KBM-7 (cell line): ENCODE measurements around the gene FAM131C.
"Not testable (repeated sequence)": the region's sequence is repeated elsewhere in the genome, so short reads cannot be mapped to it uniquely, and the experiment has no call there.

Source experiments
- DNase-seq: peaks from one replicate; pipeline ENCODE4 v3.0.0-alpha.2; 2015
- in situ Hi-C: fragments of 300-500 bp; cut with MboI; formaldehyde crosslinking; loops from 2 replicates; pipeline ENCODE4 v1.14.3; 2020; ENCODE audit warnings: low sequenced_read_pairs, low pct_unique_long_range_greater_than_20kb, mixed read lengths

FAM131C gene

DNA sequence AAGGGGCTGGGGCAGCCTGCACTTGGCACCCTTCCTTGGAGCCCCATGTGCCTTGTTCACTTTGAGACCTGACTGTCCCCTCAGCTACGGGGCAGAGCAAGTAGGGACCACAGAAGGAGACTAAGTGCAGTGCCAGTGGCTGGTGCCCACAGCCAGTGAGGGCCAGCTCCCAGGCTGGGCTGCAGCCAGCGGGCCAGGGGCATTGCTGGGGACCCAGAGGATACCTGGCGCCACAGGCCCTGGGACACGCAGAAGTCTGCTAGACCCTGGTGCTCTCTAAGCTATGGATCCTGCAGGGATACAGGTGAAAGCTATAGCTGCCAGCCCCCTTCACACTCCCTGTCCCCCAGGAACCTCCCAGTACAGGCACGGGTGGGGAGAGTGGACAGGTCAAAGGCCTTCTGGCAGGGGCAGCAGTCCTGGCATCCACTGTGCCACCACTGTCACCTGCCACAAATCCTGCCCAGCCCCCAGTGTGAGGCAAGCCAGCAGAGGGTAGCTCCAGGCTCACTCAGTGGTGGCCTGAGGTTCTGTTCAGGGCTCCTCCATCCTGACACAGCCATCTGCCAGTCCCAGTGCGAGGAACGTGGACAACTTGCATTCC lies 50.3 kb downstream of the FAM131C start:
- DNase-seq = no peak
- in situ Hi-C loops = no loop called here

GRCh38 chr1:16022393-16022792 lies 51.1 kb downstream of the FAM131C start:
- in situ Hi-C loops = no loop called here
- DNase-seq = no peak

- no peak for DNase-seq
- in situ Hi-C loops = no loop called here
These were observed 51.8 kb downstream of the FAM131C start, which contains the start of gene CLCNKA for GRCh38 chr1:16021681-16022080. TSS of gene CLCNKA (plus strand) at chr1:16022036. CDS start at chr1:16022620, 584 bp downstream.

DNA sequence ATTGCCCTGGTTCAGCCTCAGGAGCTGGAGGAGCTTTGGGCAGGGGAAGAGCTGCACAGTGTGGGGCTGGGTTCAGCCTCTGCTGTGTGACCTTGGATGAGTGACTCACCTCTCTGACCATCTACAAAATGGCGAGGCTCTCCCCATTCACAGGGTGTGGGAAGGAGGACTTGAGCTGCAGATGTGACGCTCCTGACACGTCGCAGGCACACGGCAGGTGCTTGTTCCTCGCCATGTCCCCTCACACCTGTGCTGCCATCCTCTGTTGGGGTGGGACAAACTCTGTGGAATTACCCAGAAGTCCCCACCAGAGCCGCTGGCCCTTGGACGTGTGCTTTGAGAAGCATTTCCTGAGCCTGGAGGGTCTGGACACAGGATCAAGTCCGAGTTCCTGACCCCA lies 52.6 kb downstream of the FAM131C start:
- in situ Hi-C loops, DNase-seq: not testable (repeated sequence)

DNA sequence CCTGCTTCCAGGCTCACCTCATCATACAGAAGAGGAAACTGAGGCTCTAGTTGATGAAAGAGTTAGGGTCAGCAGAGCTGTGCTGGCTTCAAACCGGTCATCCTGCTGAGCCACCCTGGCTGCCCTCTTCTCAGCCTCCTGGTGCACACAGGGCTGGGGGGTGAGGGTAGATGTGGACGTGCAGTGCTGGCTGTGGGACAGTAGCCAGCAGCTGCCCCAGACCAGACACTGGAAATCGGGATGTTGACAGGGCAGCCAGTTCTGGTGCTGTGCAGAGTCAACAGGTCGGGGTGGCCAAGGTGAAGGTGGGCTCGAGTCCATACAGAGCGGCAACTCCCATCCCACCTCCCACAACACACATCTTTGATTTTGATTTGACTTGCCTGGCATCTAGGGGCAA lies 53.1 kb downstream of the FAM131C start:
- in situ Hi-C loops = no loop called here
- DNase-seq = no peak

GRCh38 chr1:16019644-16020277 lies 53.7 kb downstream of the FAM131C start:
- DNase-seq = no peak
- in situ Hi-C loops = no loop called here

DNA sequence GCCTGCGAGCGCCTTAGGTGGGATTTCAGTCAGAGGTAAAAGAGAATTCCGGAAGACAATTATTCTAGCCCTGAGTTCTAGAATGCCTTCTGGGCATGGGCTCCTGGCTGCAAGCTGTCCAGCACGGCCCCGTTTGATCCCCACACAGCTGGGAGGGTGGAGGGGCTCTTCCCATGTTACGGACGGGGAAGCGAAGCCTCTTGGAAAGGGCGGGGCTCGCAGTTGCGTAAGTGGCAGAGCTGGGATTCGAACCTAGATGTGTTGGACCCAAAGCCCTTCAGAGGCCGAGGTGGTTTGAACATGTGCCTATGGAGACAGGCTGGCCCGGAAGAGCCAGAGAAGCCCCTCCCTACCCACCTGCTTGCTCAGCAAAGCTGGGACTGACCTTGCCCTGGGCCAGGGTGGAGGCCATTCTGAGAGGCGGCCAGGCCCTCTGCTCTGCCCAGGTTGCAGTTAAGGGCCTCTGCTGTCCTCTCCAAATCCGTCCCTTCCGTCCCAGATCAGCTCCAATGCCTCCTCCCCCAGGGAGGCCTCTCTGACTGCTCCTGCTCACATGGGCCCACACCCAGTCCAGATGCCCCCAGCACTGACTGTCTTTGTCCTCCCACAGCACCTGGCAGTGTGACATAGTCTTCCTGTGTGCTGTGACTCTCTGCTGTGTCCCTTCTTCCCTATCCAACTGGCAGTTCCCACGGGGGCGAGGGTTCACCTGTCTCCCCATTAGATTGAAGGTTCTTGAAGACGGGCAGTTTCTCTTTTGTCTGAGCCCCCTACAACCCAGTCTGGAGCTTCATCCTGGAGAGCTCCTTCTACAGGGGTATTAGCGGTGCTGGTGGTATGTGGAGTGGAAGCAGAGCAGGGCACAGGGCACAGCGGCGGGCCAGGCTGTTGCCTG lies 54.5 kb downstream of the FAM131C start:
- DNase-seq = no peak
- in situ Hi-C loops = no loop called here

DNA sequence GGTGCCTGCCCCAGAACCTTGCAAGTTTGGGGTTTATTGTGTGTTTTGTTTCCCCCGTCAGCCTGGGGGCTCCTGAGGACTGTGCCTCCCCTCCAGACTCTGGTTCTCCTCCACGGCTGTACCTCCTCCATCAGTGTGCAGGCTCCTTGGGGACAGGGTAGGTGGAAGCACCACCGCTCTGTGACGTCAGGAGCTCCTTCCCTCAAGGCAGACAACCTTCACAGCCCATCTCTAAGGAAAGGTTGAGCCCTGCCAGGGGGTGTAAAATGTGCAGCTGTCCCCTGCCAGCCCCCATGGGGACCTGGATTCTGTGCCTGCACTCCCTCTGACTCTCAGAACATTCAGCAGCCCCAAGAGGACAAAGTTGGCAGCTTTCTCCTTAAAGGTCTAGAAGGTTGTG lies 55.1 kb downstream of the FAM131C start:
- DNase-seq = no peak
- in situ Hi-C loops = no loop called here

DNA sequence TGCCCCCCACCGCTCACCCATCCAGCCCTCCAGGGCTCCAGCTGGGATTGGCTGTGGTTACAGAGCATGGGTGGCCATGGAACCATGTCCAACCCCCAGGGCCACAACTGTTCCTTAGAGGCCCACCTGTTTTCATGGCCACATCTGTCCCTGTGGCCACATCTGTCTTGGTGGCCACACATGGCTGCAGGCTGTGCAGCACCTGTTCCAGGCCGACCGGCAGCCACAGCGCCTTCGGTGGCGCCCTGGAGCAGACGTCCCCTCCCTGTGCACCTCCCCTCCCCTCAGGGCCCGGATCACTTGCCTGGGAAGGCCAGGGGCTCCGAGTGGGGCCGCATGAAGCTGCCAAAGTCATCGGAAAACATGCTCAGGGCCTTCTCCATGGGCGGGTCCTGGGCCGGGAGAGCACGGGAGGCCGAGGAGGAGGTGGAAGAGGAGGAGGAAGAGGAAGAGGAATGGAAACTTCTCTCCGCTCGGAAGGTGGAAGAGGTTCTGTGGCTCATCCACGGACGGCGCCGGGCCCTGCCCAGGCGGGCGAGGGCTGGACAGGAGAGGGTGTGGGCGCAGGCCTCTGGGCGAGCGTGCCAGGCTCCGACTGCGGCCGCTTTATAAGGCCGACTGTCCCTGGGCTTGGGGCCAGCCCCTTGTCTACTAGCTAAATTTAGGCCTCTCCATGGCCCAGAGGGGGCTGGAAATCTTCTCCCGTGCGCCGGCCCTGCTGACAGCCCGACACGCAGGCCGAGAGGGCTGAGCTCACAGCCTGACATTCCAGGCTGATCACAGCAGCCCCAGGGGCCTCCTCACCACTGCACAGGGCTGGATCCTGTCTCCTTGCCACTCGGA lies 55.8 kb downstream of the FAM131C start, which contains the start of gene HSPB7:
HSPB7 (minus strand) TSS at position 583 of the 843 bp plus-strand sequence; CDS start at position 503, 80 bp downstream.
- no peak for DNase-seq
- in situ Hi-C loops = no loop called here

- in situ Hi-C loops = no loop called here
- no peak for DNase-seq
These were observed 56.4 kb downstream of the FAM131C start for GRCh38 chr1:16017076-16017460.

- in situ Hi-C loops = no loop called here
- DNase-seq = no peak
These were observed 57.2 kb downstream of the FAM131C start for GRCh38 chr1:16015960-16016901.

DNA sequence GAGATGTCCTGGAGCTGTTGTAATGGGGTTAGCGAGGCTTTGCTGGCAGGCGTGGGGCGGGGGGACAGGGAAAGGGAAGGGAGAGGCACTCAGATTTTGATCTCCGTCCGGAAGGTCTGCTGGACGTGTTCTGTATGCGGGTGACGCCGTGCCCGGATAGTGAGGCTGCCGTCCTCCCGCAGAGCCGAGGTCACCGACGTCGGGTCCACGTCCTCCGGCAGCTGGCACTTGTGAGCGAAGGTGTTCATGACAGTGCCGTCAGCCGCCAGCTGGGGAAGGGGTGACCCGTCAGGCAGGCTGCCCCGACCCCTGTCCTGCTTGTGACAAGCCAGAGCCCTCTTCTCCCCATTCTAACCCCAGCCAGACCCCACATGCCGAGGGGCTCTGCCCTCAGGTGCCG lies 58.0 kb downstream of the FAM131C start:
- in situ Hi-C loops = no loop called here
- no peak for DNase-seq

DNA sequence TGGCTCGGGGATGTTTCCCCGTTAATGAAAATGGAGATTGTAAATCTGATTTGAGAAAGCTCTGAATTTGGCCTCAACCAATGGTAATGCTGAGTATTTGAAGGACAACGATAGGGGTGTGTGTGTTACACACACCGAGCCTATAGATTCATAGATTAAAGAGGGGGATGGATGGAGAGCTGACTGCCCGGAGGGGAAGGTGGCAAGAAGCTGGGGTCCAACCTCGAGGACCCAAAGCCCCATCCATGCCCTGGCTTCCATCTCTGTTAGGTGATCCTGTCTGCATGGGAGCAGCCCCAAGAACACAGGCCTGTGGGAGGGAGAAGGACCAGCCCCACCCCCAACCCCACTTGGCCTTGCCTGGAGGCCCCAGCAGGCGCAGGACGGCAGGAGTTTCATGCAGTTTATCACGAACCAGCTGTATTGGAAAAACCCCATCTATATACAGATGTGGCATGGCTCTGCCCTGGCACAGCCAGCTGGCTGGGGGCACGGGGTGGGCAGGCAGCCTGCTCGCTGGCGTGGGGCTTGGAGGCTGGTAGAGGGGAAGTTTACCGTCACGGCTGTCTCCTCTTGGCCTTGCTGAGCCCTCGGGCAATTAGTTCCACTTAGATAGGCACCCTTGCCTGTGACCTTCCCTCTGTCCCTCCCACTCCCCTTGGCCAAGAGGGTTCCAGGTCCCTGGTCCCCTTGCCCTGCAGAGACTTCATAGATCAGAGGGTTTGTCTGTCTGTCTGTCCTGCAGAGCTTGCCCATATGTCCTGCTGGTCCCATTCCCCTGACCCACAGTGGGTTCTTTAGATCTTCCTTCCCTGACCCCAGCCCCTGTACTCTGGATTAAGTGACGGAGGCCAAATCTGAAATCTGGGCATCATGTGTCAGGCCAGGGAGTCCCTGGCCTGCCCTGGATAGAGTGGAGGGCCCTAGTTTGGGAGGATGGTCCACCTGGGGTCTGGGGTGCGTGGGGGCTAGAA lies 58.7 kb downstream of the FAM131C start:
- in situ Hi-C loops = no loop called here
- DNase-seq = peak; percentile 30

DNA sequence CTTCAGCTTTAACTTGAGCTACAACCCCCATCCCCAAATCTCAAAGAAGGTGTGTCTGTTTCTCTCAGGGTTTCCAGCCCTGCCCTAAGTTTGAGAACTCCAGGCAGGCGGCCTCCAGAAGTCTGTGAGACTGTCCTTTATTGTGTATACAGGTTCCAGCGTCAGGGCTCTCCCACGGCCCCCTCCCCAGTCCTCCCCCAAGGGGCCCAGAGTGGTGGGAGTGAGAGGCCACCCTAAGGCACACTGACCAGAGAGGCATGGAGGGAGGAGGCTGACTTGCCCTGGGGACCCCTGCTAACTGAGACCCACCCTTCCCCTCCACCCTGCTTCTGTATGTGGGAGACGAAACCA lies 59.6 kb downstream of the FAM131C start:
- in situ Hi-C loops = no loop called here
- no peak for DNase-seq

DNA sequence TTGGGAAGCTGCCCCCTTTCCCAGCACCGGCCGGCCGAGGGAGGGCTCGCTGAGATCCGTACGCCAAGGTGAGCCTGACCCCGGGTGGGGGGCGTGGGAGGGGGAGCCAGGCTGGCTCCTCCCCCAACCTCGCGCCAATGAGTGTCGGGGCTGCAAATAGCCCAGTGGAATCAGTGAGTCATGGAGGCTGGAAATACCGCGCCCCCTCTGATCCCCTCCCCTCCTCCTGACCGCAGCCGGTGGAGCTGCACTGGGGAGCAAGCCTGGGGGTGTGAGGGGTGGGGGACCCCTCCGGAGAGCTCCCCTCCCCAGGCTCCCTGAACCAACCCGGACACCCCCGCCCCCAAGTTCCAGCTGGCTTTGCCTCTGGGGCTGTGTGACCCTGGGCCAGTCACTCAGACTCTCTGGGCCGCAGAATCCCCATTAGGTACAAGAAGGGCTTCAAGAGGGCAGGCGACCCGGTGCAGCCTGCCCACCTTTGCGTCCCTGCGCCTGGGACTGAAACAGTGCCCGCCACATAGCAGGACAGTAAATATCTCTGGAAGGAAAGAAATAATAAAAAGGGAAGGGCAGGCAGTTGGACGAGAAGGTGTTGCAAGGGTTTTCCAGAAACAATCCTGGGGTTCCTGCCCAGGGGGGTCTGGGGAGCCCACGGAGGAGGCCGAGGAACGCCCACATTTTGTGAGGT lies 60.1 kb downstream of the FAM131C start:
- in situ Hi-C loops = no loop called here
- peak; percentile 54 for DNase-seq

DNA sequence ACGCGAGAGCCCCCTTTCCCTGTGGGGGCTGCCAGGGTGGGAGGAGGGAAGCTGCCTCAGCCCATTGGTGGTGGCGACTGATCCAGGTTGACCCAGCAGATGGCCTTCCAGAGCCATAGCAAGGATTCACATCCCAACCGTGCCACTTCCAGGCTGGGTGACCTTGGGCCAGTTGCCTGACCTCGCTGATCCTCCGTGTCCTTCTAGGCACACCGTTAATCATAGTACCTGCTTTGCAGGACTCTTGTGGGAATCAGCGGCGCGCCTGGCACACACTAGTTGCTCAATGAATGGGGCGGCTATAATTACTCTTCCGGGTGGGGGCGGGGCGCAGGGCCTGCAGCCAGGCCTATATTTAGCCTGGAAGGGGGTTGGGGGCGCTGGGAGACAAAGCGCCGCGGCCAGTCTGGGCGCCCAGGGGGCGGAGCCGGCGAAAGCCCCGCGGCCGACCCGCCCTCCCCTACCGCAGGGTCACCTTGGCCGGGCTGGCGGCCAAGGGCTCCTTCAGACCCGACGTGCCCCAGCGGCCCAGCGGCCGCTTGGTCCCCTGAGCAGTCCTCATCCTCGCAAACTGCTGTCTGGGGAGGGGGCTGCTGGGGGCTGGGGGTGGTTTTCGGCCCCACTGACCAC lies 60.7 kb downstream of the FAM131C start:
- peak; percentile 70 for DNase-seq
- in situ Hi-C loops = no loop called here
